GM12872 (cell line): ENCODE measurements around the gene MSANTD7.

Source experiments
- TF ChIP-seq, protein P1 (sequence below): IDR thresholded peaks from 3 replicates; pipeline ENCODE4 v1.5.1; 2011; ENCODE audit warnings: low read depth, mild to moderate bottlenecking, low read length, moderate library complexity; ENCODE audit not compliant: insufficient read depth

Gene MSANTD7

DNA sequence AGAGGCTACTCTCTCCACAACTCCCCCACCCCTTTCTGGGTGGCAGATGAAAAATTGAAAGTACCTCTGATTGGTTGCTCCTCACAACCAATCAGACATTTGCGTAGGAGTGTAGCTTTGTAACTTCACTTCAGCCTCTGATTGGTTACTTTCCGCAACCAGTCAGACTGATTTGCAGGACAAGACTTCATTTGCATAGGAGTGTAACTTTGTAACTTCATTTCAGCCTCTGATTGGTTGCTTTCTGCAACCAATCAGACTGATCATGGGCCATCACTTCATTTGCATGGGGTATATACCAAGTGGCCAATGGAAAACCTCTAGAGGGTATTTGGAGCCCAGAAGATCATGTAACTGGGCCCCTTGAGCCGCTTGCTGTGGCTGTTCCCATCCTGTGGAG, 25.8 kb upstream of the MSANTD7 start:
- TF ChIP-seq, protein P1, sequence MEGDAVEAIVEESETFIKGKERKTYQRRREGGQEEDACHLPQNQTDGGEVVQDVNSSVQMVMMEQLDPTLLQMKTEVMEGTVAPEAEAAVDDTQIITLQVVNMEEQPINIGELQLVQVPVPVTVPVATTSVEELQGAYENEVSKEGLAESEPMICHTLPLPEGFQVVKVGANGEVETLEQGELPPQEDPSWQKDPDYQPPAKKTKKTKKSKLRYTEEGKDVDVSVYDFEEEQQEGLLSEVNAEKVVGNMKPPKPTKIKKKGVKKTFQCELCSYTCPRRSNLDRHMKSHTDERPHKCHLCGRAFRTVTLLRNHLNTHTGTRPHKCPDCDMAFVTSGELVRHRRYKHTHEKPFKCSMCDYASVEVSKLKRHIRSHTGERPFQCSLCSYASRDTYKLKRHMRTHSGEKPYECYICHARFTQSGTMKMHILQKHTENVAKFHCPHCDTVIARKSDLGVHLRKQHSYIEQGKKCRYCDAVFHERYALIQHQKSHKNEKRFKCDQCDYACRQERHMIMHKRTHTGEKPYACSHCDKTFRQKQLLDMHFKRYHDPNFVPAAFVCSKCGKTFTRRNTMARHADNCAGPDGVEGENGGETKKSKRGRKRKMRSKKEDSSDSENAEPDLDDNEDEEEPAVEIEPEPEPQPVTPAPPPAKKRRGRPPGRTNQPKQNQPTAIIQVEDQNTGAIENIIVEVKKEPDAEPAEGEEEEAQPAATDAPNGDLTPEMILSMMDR, result no peak

DNA sequence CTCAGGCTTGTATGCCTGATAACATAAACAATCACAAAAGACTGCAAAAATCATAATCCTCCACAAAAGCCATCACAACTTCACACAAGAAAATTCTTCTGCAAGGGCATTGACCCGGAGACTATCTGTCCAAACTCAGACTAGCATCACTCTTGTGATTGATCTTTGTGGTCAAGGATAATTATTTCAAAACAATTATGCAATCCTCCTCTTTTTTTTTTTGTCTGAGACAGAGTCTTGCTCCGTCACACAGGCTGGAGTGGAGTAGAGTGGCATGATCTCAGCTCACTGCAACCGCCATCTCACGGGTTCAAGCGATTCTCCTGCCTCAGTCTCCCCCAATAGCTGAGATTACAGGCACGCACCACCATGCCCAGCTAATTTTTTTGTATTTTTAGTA, 22.4 kb upstream of the MSANTD7 start:
- TF ChIP-seq, protein P1, result no peak

DNA sequence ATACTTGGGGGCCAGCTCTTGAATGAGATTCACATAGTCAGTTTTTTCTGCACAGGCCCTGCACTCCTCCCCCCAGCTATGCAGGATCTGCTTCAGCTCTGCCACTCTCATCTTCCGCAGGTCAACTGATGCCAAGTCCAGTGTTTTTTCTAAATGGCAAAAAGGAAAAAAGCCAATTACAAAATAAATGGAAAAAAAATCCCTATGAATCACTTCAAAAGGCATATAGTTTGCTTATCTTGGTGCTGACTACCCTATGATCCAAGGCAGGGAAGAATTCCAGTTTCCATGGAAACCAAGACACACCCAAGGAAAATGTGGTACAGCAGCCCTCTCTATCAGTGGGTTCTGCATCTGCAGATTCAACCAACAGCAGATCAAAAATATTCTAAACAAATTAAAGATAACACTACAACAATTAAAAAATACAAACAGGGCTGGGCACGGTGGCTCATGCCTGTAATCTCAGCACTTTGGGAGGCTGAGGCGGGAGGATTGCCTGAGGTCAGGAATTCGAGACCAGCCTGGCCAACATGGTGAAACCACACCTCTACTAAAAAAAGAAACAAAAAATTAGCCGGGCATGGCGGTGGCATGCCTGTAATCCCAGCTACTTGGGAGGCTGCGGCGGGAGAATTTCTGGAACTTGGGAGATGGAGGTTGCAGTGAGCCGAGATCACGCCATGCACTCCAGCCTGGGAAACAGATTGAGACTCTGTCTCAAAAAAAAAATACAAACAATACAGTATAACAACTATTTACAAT, 17.9 kb upstream of the MSANTD7 start:
- TF ChIP-seq, protein P1, result no peak

DNA sequence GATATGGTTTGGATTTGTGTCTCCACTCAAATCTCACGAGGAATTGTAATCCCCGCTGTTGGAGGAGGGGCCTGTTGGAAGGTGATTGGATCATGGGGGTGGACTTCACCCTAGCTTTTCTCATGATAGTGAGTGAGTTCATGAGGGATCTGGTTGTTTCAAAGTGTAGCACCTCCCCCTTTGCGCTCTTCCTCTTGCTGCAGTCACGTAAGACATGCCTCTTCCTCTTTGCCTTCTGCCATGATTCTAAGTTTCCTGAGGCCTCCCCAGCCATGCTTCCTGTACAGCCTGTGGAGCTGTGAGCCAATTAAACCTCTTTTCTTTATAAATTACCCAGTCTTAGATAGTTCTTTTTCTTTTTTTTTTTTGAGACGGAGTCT, 17.3 kb upstream of the MSANTD7 start:
- TF ChIP-seq, protein P1, result no peak

DNA sequence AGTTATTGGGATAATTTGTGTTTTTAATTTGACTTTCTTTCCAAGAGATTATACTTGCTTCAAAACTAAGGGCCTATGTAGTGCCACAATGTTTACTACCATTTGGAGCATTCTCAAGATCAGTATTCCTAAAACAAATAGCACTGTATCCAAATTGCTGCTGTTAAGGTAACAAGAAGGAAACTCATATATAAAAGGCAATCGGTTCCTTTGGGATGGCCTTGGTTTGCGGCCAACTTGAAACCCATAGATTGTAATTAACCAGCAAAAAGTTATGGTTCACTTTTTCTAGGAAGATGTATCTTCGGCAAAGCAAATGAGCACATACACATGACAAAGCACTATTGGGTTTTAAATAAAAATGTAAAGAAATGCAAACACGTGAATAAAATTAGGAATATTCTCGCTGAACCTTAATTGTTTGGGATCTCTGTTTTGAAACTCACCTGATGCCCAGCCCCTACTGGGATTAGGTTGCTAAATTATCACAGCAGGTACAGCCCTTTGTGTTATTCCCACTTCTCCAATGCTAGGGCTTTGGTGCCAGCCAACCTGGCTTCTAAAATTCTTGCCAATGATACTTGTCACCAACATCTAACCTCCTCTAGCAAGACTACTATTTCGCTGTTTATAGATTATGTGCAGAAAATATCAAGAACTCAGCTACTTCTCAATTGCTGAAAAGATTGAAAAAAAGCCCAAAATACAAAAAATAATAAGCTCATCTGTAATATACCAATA, 16.3 kb upstream of the MSANTD7 start:
- TF ChIP-seq, protein P1, result no peak

DNA sequence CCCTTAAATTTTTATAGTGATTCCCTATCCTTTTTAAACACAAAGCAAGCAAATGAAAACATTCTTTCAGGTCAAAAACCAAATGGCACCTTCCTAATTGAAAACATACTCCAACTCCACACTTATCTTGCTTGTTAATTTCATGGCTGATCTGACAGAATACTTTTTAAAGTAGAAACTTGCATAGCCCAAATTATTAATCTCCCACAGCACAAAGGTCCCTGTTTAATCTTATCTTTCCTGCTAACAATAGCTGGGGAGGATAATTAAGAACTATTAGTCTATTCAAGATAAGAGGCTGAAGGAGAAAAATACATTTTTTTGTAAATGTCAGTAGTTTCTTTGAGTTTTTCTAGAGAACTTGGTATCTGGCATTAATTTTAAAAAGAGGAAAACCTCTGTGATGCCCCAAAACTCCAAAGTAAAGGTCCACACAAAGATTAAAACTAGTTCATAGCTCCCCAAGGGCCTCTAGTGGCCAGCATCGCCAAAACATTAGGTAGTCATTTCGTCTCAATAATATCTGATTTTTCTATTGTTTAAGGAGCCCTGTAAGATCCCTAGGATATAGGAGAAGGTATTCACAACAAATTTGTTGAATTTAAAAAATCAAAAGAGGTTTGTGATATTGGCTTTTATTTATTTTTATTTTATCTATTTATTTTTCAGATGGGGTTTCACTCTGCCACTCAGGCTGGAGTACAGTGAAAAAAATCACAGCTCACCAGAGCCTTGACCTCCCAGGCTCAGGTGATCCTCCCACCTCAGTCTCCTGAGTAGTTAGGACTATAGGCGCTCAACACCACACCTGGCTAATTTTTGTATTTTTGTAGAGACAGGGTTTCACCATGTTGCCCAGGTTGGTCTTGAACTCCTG, 15.0 kb upstream of the MSANTD7 start:
- TF ChIP-seq, protein P1, result peak; percentile 67

DNA sequence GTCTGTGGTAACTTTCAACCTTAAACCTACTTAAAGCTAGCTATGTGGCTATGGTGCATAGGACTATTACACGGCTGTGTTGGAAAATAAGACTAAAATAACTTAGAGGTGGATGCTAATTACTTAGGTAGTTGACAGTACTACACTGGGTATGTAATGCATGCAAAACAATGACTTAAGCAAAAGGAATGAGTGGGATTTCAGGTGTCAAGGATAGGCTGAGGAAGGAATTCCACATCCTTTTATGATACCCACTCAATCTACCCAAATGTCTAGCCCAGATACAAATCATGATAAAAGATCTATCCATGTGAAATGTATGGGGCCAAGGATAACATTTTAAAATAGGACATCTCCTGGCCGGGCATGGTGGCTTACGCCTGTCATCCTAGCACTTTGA, 14.1 kb upstream of the MSANTD7 start:
- TF ChIP-seq, protein P1, result no peak
